Measurements from ENCODE around the gene CALU.

CALU gene

DNA sequence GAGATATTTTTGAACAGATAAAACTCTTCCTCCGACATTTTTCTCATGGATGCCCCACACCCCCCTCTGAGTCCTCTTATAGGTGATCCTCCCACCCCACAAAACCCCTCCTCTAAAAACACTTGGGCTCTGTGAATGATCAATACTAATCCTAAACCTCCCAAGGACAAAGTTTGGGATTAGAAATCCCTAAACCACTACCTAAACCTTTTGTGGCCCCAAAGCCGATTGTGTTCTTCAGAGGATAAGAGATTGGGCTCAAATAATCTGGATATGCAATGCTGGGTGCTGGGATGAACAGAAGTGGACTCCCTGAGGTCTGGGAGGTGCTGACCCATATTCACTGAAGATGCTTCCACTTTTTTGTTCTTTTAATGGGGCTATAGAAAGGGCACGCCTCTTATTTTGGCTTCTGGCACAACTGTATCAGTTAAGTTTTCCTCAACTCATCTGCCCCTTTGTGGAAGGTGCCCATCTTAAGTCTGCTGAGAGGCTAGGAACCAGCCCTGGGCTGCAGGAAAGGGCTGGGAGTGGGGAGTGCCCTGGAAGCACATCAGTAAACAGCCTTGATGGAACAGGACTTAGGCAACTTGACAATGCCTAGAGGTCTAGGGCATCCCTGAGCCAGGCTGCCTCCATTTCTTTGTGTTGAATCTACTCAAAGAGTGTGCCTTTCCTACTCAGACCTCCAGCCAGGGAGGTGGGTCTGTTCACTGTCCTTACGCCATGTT is 36.8 kb downstream of the CALU start, which contains the start of gene OPN1SW:
OPN1SW (minus strand) TSS at position 51 of the 731 bp plus-strand sequence; CDS start at position 38, 13 bp downstream.
- DNase-seq, result no peak
- Histone ChIP-seq H3K4me3 (ENCODE audit: low read depth, low read length) (no peak within 1 kb of the TSS), H3K36me3 (peaks cover 33% of the 10 kb centered on the region), H3K9me3 (0 out of 2 replicates have a peak, but pooled peaks cover 2% of the 10 kb centered on the region), H3K4me1 (no peaks in the 10 kb centered on the region), H3K27me3 (no peaks in the 10 kb centered on the region)
- TF ChIP-seq CTCF (IDR thresholded peaks at IDR 0.05; ENCODE audit: low read depth, low read length), result no peak

DNA sequence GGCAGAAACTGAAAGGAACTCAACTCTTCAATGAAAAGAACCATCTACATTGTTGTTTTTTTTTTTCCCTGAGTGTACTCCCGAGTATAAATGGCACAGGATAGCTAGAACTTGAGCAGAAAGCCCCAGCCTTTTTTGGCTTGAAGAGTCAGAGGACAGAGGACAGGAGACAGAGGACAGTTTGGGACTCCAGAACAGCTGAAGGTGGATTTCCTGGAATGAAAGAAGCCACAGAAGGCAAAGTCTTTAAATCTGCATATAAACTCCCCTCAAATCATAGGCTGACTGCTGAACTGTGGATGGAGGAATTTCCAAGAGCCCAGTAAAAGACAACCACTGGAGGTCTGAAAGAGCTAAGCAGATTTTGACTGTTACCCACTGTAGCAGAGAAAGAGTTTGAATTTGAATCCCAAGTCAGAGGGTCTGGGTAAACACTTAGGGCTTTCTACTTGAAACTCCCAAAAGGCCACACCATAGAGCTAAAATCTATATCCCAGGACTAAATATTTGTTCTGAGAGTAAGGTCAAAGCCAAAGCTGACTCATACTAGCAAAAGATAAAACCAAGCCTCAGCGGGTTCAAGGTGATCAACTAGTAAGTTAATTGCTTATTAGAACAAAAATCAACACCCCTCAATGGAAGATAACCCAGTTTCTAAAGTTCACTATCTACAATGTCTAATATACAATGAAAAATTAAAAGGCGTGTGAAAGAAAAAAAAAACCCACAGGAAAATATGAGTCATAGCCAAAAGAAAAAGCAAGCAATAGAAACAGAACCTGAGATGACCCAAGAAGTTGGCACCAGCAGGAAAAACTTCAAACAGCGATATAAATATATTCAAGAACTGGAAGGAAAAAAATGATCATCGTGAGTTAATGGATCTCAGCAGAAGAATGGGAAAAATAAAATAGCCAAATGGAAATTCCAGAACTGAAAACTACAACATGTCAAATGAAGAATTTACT is 38.3 kb downstream of the CALU start:
- DNase-seq, result no peak
- TF ChIP-seq CTCF (IDR thresholded peaks at IDR 0.05; ENCODE audit: low read depth, low read length), result no peak

DNA sequence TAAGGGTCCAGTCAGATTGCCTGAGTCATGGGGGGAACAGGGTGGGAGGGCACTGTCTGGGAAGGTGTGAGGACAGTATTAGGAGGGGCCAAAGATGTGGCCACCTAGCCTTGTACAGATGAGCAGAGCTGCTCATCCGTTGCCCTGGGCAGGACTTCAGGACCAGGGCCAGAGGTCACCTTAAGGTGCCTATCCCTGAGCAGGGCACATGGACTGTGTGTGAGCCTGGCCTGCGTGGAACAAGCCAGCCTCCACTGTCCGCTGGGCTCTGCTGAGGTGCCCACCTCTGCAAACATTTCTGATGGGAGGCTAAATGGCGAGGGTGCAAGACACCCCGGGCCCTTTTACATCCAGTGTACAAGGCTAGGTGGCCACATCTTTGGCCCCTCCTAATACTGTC is 39.8 kb downstream of the CALU start:
- Histone ChIP-seq H3K9me3 (0 out of 2 replicates have a peak, but pooled peaks cover 2% of the 10 kb centered on the region), H3K4me1 (peaks cover 5% of the 10 kb centered on the region; the same call in 1 of the 2 replicates), H3K36me3 (peaks cover 14% of the 10 kb centered on the region), H3K4me3 (ENCODE audit: low read depth, low read length) (no peak overlapping the region), H3K27me3 (no peaks in the 10 kb centered on the region)
- no peak for DNase-seq
- TF ChIP-seq CTCF (IDR thresholded peaks at IDR 0.05; ENCODE audit: low read depth, low read length), result no peak

More for the DNA sequence above, 38.3 kb downstream of the CALU start:
- Histone ChIP-seq H3K36me3 (peaks cover 23% of the 10 kb centered on the region), H3K4me1 (no peaks in the 10 kb centered on the region), H3K9me3 (0 out of 2 replicates have a peak, but pooled peaks cover 2% of the 10 kb centered on the region), H3K4me3 (ENCODE audit: low read depth, low read length) (no peak overlapping the region), H3K27me3 (no peaks in the 10 kb centered on the region)

GRCh38 chr7:128781126-128781525 is 42.0 kb downstream of the CALU start:
- Histone ChIP-seq H3K9me3 (0 out of 2 replicates have a peak, but pooled peaks cover 2% of the 10 kb centered on the region), H3K36me3 (no peaks in the 10 kb centered on the region), H3K27me3 (no peaks in the 10 kb centered on the region), H3K4me3 (ENCODE audit: low read depth, low read length) (no peak overlapping the region), H3K4me1 (peaks cover 5% of the 10 kb centered on the region; the same call in 1 of the 2 replicates)
- no peak for TF ChIP-seq CTCF (IDR thresholded peaks at IDR 0.05; ENCODE audit: low read depth, low read length)
- DNase-seq, result no peak

DNA sequence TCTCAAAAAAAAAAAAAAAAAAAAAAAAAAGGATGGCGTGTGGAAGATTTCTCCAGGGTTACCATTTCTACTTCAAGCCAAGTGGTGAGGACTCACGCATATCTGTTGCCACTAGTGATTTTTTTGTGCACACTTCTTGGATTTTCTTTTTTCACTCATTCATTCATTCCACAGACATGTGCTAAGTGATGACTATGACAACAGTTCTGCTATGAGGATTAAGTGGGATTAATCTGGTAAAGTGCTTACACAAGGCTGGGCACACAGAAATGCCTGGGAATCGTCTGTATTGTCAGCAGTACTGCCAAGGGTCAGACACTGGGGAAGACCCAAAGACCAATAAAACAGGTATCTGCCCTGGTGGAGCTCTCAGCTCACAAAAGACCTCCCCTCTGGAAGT is 42.7 kb downstream of the CALU start:
- 0 out of 2 replicates have a peak, but pooled peaks cover under 1% of the 10 kb centered on the region for H3K9me3 ChIP-seq
- no peaks in the 10 kb centered on the region for H3K36me3 ChIP-seq
- no peak for DNase-seq
- H3K4me1 ChIP-seq, result peaks cover 5% of the 10 kb centered on the region; the same call in 1 of the 2 replicates
- H3K27me3 ChIP-seq, result no peaks in the 10 kb centered on the region
- no peak for TF ChIP-seq CTCF (IDR thresholded peaks at IDR 0.05; ENCODE audit: low read depth, low read length)
- no peak overlapping the region for H3K4me3 ChIP-seq (ENCODE audit: low read depth, low read length)
